Muscle of arm (tissue), 12 donors: ENCODE measurements around the gene RGS3. TPM values are rescaled to one million over a fixed set of nuclear protein-coding genes. Genes with fewer than 3 reads are reported as not detected.

ENCODE experiments used
- DNase-seq: peaks from one replicate; pipeline ENCODE4 v3.0.0-alpha.2; 2013
- polyA plus RNA-seq, 12 donors: library from polyadenylated mRNA; unstranded; fragments of 120-200 nt; gene quantifications; one replicate each; pipeline ENCODE4 v1.2.1, GENCODE V29; 2013; ENCODE audit not compliant: insufficient read length in 12 of 12

The RGS3 gene
- polyA plus RNA-seq, 12 donors: 36.9 to 56.4 (median 43.6) TPM; not detected in 1

DNA sequence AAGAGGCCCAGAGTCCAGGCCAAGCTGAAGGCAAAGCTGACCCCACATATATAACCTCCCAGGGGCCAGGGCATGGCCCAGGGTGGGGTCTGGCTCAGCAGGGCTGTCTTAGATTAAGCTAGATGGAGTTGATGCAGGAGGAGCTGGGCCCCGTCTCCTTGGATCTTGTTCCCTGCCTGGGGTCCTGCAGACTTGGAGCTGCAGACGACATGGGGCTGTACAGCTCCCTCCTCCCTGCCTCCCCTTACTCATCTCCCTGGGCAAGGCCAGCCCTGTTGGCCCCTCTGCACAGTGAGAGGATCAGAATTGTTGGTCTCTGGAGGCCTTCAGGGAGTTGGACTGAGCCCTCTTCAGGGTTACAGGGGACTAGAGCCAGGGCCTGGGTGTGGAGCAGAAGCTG is 134.9 kb downstream of the RGS3 start:
- DNase-seq: no peak

DNA sequence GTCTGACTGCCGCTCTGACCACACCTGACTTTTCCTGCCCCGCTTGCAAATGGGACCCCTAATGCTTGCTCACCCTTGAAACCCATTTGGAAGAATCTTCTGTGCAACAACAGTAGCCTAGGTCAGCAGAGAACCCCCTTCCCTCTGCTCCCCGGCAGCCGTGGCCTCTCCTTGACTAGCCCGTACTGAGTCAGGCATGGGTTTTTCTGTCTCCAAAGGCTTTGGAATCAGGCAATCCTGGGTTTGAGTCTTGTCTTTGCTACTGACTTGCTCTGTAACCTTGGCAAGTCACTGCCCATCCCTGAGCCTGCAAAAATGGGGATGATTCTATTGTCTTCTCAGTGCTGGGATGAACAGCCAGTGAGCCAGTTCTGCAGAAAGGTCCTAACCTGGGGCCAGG is 135.4 kb downstream of the RGS3 start:
- DNase-seq: no peak

DNA sequence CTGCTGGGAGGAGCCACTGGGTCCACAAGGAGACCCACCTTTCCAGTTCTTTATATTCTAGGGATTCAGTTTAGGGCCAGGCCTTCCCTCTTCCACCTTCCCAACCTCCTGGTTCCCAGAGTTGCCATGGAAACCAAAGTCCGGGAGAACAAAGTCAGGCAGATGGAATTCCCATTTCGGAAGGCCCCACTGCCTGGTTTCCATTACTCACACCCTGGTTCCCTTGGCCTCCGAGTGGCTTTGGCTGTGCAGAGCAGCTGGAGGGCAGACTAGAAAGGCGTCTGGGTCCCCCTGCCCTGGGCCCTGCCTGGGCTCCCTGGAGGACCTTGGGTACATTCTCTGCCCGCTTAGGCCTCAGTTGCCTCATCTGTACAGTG is 136.1 kb downstream of the RGS3 start:
- DNase-seq: peak; percentile 88

DNA sequence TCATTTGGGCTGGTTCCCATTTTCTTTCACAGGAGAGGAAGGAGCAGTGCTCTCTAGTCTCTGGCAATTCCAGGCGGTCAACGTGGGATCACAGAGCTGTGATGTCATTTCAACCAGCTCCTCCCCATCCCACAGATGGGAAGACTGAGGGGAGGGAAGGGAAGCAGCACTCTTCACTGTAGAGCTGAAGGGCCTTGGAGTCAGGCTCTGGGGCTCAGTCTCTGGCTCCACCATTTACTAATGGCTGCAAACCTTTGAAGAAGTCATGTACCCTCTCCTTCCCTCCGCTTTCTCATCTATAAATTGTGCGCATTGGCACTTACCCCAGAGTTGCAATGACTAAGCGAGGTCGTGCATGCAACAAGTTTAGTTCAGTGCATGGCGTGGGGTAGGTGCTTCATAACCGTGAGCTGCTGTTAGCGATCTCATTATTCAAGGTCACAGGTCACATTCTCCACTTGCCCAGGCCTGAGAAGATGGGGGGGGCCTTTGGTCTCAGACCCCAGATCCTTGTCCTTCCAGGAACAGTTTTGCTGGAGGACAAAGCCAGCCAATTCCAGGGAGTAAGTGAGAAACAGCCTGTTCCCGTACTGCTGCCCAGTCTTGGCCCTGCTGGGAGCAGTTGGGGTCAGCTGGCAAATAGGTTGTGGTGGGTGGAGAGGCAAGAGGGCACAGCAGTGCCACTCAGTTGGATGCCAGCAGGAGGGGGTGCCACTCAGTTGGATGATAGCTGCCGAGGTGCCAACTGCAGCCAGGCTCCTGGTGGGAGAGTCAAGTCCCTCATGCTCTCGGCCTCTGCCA is 136.7 kb downstream of the RGS3 start:
- no peak for DNase-seq

GRCh38 chr9:113600871-113601614 is 137.5 kb downstream of the RGS3 start:
- no peak for DNase-seq

DNA sequence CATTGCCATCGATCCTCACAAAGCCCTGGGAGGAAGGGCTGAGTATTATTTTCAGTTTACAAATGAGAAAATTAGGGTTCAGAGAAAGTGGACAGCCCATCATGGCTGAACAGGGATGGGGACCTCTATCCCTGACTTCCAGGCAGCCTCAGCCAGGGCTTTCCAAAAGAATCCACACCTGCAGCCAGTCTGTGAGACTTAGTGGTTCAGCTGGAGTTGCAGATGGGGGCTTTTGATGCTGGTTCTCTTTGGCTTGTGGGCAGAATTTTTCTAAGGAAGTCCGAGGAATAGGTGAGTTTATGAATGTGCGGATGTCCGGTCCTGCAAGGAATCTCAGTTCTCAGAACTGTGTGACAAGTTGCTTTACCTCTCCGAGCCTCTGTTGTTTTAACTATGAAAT is 138.1 kb downstream of the RGS3 start:
- no peak for DNase-seq

DNA sequence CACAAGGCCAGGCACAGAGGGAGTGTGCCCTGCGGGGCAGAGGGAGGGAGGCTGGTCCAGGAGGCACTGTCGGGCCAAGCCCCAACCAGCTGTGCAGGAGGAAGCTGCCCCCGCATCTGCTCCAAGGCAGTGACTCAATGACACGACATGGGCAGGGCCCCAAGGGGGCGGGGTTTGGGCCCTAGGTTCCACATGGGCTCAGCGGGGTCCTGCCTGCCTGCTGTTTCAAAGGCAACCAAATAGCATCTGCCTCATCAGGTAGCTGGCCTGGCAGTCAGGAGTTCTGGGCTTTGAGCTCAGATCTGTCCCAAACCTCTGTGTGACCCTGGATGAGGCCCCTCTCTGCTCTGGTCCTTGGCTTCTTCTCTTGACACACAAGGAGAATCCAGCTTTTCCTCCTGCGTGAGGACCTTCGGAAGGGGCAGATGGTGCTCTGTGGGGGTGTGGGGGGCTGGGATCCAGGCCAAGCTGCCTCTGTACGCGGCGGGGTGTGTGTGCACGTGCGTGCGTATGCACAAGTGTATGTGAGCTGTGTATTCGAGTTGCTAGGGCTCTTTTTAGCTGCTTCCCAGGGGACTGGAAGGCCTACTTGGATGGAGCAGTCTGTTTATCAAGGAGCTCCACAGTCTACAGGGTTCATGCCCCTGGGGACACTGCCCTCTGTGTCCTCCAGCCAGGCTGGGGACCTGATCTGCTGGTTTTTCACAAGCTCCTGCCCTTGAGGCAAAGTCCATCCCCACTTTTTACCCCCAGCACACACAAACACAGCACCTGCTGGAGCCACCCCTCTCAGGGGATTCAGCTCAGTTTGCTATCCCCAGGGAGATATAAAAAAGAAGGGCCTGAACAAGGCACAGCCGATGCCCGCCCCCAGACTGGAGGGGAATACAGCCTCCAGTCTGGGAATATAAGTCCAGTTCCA is 138.9 kb downstream of the RGS3 start:
- peak; percentile 79 for DNase-seq

DNA sequence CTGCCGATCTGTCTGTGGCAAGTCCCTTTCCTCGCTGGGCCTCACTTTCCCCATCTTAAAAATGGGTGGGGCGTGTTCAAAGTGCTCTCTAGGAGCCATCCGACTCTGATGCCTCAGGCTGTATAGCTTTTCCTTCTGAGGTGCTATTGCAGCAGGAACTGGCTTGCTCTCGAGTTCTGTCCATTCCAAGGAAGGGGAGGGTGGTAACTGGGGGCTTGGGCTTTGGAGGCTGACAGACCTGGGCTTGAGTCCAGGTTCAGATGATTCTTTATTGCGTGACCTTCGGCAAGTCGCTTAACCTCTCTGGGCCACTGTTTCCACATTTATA is 139.5 kb downstream of the RGS3 start:
- no peak for DNase-seq

DNA sequence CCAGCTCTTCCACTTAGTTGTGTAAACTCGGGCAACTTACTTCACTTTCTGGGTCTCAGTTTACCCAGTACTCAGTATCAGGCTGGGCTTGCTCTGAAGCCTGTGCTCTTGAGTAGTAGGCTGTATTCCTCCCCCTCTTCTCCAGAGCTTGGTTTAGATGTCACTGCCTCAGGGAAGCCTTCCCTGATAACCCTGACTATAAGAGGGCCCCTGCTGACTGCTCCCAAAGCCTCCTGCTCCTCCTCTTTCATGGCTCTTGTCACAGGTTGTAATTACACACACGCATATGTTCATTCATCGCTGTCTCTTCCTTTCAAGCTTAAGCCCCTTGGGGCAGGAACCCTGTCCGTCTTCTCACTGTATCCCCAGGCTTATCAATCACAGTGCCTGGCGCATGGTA is 140.2 kb downstream of the RGS3 start:
- no peak for DNase-seq

GRCh38 chr9:113604393-113604792 is 140.9 kb downstream of the RGS3 start:
- DNase-seq: no peak

GRCh38 chr9:113606510-113606909 is 143.0 kb downstream of the RGS3 start:
- no peak for DNase-seq

DNA sequence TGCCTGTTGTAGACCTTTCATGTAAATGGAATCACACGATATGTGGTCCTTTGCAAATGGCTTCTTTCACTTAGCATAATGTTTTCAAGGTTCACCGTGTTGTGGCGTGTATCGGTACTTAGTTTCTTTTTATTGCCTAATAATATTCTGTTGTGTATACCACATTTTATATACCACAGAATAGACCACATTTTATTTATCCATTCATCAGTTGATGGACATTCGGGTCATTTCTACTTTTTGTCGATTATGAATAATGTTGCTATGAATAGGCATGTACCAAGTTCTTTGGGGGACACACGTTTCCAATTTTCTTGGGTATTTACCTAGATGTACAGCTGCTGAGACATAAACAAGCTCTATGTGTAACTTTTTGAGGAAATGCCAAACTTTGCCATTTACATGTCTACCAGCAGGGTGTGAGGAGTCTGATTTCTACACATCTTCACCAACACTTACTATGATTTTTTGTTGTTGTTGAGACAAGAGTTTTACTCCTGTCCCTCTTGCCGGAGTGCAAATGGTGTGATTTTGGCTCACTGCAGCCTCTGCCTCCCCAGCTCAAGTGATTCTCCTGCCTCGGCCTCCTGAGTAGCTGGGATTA is 144.7 kb downstream of the RGS3 start:
- DNase-seq: no peak

- no peak for DNase-seq
These were observed 146.2 kb downstream of the RGS3 start for GRCh38 chr9:113609562-113610318.

- no peak for DNase-seq
These were observed 148.1 kb downstream of the RGS3 start for GRCh38 chr9:113611461-113612215.

DNA sequence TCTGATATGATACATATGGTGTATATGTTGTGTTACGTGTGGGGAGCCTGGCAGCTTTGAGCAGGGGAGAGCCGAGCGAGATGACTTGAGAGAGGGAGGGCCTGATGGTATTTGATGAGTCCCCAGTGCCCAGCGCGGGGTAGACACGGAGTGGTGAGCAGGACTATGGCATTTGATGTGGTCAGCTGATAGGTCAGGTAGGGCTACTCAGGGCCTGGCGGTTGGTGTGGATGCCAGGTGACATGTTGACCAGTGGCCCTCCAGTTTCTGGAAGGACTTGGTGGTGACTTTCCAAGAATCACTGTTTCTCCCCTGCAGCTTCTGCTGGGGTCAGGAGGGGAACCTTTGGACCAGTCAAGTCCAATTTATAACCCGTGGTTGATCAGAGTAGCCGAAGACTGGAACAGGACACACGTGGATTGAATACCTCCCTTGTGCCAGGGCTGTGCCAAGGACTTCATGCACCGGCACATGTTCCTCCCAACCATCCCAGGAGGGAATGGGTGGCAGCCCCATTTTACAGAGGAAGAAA is 148.8 kb downstream of the RGS3 start:
- DNase-seq: no peak

- DNase-seq: no peak
These were observed 149.3 kb downstream of the RGS3 start for GRCh38 chr9:113612828-113613227.

DNA sequence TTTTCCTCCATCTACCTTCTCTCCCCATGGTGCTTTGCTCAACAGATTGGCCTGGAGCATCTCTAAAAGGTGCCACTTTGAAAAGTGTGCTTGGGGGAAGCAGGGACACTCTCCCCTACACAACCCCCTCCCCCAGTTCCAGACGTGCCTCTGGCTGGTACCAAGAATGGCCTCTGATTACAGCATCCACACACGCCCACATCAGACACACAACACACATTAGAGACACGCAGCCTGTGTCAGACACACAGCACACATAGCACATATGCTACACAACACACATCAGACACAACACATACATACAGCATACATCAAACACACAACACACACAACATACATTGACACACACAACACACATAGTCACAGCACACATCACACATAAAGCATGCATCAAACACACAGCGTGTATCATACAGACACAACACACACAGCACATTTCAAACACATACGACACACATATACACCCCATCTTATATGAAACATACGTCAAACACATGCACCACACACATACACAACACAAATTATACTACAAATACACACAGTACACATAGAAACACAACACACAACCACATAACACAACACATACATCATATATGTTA is 150.4 kb downstream of the RGS3 start:
- DNase-seq: no peak

DNA sequence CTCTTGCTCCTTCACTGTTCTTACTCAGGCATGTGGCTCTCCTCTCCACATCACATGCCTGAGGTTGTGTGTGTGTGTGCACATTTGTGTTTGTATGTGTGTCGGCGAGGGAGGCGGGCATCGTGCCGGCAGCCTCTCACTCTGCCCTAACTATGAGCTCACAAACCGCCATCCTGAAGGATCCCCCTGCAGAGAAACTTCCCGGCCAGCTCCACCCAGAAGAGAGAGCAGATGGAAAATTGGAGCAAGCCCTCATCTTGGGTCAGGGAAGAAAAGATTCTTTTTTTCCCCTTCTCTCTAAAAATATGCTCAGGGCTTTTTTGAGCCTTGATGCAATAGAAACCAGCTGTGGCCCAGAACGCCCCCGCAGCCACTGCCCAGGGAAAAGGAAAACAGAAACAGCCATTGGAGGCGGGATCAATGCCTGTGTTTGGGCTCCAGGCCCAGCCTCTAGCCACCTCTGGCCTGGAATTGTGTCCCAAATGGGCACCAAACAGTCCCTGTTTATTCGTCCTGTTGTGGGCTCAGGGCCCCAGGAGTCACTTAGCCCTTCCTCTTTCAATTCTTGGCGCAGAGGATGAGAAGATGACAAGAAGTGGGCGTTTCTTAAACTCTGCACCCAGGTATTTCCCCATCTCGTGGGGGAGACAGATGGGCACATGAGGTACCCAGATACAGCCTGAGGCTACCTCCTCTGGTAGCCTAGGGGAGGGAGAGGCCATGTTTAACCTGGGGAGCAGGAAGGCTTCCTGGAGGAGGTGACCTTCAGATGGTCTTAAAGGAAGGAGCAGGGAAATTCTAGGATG is 151.5 kb downstream of the RGS3 start:
- peak; percentile 88 for DNase-seq

DNA sequence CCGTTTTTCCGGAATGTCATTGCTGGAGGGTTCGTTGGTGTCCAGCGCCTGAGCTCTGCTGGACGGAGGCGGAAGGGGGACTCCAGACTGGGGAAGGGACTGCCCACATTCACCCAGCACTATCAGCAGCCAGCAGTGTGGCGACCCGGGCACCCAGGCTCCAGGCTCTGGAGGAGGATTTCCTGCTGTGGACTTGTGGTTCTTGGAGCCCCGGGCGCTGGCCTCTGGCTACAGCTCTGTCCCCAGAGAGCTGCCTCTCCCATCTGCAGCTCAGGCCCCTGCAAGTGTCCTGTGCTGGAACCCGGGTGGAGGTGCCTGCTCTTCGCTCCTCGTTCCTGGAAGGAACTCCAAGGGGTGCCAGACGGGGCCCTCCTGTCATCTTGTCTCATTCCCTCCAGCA is 152.6 kb downstream of the RGS3 start:
- DNase-seq: no peak
